Retinal pigment epithelial cell (primary cell): ENCODE measurements around the gene TNRC6C.

Experiments used
- DNase-seq: peaks from one replicate; pipeline ENCODE4 v3.0.0-alpha.2; 2010; ENCODE audit warnings: low read depth
- H3K4me3 ChIP-seq: 2 replicates; pipeline ENCODE4 v1.5.1; 2011; ENCODE audit warnings: mild to moderate bottlenecking, low read length, control low read depth, moderate library complexity
- TF ChIP-seq, protein P1 (sequence below): conservative IDR thresholded peaks from 2 replicates; pipeline ENCODE4 v1.5.1; 2011; ENCODE audit warnings: low read depth, low read length, control low read depth, inconsistent platforms

TNRC6C gene

DNA sequence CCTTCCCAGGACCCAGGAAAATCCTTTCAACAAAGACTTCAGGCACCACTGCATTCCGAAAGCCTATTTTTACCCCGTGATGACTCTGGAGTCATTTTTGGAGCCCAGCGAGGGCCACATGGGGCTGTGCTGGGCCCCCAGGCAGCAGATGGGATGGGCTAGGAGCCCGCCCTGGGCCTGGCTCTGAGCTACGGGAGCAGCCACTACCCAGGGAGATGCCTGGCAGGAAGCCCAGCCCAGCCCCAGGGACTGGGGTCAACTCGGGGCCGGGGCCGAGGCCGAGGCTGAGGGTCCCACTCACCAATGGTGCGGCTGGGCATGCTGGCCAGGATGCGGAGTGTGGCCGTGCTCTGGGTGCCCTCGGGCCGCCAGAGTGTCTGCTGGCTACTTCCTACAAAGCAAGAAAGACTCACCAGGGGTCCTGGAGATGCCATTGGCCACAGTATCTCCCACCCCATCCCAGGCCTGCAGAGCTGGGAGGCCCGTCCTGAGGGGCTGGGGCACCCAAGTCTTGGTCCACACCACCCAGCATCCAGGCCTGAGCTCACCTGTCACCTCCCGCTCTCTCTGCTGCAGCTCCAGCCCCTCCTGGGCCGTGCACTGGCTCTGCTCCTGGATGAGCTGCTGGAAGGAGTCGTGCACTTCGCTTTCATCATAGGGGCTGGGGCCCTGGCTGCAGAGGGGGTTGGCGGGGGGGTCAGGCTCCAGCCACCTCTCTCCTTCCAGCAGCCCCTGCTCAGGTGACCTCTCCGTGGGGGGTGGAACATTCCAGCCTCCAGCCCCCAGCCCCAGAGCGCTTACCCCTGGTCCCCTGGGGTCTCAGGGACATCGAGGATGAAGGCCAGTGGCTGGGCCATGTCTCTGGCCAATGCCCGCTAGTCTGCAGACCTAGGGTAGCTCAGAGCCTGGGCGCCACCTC, 167.7 kb downstream of the TNRC6C start:
- no peak overlapping the region for H3K4me3 ChIP-seq
- DNase-seq, result no peak
- TF ChIP-seq, protein P1, sequence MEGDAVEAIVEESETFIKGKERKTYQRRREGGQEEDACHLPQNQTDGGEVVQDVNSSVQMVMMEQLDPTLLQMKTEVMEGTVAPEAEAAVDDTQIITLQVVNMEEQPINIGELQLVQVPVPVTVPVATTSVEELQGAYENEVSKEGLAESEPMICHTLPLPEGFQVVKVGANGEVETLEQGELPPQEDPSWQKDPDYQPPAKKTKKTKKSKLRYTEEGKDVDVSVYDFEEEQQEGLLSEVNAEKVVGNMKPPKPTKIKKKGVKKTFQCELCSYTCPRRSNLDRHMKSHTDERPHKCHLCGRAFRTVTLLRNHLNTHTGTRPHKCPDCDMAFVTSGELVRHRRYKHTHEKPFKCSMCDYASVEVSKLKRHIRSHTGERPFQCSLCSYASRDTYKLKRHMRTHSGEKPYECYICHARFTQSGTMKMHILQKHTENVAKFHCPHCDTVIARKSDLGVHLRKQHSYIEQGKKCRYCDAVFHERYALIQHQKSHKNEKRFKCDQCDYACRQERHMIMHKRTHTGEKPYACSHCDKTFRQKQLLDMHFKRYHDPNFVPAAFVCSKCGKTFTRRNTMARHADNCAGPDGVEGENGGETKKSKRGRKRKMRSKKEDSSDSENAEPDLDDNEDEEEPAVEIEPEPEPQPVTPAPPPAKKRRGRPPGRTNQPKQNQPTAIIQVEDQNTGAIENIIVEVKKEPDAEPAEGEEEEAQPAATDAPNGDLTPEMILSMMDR, result no peak

DNA sequence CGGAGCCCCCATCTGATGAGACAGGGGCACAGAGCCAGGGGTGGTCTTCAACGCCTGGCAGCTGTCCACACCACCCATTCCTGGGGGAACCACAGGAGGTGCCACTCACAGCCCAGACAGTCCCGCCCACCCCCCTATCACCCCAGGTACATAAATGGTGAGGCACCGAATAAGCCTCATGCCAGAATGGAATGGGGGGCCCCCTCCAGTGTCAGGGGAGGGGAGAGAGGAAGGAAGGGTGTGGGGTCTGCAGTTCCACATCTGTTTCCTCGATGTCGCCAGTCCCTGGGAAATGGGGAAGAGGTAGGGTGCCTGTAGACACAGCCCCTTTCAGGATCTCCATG, 168.4 kb downstream of the TNRC6C start:
- TF ChIP-seq, protein P1, result no peak
- peak overlapping the region; percentile 71 for H3K4me3 ChIP-seq
- no peak for DNase-seq

DNA sequence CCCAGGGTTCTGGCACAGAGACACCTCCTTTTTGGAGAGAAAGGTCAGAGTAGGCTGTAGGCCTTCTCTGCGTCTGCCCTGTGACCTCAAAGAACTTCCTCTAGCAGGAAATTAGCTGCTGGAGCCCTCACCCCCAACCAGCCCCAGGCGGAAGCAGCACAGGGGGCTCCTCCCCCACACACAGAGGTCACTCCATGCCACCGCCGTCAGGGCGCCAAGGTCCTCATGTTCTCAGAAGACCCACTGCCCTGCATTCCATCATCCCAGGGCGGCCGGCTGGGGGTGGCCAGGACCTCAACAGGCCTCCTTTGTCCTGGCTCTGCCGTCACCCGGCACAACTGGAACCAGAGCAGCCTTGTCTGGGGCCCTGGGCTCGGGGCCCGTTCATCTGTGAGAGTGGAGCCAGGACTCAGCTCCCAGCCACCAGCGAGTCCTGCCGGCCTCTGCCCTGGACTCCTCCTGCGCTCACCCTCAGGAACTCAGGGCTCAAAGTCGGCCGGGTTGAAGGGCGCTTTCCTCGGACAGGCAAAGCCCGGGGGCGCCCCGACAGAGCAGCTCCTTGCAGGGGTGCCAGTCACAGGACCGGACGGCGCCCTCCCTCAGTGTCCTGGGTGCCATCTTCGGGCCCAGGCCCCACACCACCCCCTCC, 168.9 kb downstream of the TNRC6C start:
- peak overlapping the region; percentile 71 for H3K4me3 ChIP-seq
- DNase-seq, result no peak
- TF ChIP-seq, protein P1, result no peak

DNA sequence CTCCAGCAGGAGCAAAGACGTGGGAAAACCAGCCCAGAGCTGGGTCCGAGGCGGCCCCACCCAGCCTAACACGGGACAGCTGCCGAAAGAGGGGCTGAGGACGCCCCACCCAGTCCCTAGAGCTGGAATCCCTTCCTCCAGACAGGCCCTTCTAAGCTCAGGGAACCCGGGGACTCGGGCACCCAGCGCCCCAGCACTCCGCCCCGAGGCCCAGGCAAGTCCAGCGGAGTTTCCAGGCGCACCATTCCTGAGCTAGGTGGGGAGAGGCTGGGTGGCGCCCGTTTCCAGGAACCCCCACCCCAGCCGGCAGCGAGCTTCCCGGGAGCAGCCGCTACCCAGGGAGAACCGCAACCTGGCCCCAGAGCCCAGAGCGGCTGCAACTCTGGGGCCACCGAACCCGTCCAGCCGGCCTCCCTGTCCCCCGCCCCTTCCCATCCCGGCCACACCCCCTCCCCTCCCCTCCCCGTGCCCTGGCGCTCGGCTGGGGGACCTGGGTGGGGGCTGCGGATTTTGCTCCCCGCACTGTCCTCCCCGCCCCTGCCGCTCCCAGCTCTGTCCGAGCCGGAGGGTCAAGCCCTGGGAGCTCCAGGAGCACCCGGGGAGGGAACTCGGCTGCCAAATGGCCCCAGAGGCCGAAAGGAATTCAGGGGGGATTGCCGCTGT, 169.5 kb downstream of the TNRC6C start:
- TF ChIP-seq, protein P1, result no peak
- DNase-seq, result no peak
- H3K4me3 ChIP-seq, result peak overlapping the region; percentile 71

DNA sequence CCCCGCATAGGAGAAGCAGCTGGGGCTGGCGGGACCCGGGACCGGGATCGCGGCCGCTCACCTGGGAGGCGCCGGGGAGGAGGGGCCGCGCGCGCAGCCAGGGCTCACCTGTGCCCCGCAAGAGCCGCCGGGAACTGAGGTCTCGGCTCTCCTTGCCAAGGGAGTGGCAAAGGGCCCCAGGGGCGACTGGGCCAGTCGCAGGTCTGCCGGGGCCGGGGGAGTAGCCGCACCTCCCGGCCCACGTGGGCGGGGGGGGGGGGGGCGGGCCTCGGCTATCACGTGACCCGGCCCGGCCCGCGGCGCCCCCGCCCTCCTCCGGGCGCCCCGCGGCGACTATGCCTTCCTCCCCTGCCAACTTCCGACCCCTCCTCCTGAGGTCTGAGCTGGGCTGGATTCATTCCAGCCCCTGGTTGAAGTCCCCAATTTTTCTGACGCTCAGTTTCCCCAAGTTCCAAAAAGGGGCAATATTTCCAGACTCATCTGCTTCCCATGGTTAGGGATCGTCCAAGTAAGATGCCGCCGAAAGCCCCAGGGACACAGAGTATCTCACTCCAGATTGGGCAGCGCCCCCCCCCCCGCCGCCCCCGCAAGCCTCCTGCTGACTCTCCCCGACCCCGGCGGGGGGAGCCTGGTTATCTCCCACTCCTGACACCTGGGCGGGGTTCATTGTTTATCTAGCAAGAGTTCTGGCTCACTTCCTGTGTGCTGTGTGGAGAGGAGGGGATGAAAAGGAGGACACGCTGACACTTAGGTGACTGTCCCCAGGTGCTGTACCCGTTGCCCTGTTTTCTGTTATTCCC, 170.2 kb downstream of the TNRC6C start, which contains the start of gene TMC6:
TSS of gene TMC6 (minus strand) at position 205 of the 800 bp plus-strand sequence. CDS start 1,923 bp downstream, outside the sequence.
- TF ChIP-seq, protein P1, result no peak
- peak within 1 kb of the TSS; percentile 71 for H3K4me3 ChIP-seq
- DNase-seq, result no peak

DNA sequence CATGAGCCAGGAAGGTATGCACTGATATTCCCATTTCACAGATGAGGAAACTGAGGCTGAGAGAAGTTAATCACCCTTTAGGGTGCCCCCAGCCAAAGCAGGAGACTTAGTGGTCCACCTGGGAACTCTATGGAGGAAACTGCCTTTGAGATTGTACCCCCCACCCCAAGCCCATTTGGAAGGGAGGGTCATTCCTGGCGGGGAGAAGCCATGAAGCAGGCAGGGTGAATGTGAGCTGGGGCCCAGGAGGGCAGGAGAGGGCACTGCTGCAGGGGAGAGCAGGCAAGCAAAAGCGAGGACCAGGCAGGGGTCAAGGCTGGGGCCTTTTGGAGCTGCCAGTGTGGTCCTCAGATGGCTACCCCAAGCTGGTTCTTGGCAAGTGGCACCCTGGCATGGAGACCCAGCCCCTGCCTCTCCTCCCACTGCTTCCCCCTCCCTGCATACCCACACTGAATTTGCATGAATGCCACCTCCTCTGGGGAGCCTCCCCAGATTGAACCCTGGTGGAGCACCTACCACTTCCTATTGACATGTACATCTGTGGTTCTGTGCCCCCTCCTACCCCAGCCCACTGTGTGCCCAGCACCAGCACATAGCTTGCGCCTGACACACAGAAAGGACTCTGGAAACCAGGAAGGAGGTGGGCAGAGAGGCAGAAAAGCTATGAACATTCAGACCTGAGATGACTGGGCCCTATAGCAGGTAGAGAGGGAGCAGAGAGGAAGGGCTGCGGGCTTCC, 171.0 kb downstream of the TNRC6C start:
- no peak for DNase-seq
- no peak overlapping the region for H3K4me3 ChIP-seq
- TF ChIP-seq, protein P1, result no peak
